CD4-positive, alpha-beta T cell treated with Interferon gamma for 1 hour (primary cell): ENCODE measurements around the gene CD38.
"Not testable (repeated sequence)": the region's sequence is repeated elsewhere in the genome, so short reads cannot be mapped to it uniquely, and the experiment has no call there.

Experiments
- DNase-seq: peaks from one replicate; pipeline ENCODE4 v3.0.0-alpha.2; 2020

Gene CD38

DNA sequence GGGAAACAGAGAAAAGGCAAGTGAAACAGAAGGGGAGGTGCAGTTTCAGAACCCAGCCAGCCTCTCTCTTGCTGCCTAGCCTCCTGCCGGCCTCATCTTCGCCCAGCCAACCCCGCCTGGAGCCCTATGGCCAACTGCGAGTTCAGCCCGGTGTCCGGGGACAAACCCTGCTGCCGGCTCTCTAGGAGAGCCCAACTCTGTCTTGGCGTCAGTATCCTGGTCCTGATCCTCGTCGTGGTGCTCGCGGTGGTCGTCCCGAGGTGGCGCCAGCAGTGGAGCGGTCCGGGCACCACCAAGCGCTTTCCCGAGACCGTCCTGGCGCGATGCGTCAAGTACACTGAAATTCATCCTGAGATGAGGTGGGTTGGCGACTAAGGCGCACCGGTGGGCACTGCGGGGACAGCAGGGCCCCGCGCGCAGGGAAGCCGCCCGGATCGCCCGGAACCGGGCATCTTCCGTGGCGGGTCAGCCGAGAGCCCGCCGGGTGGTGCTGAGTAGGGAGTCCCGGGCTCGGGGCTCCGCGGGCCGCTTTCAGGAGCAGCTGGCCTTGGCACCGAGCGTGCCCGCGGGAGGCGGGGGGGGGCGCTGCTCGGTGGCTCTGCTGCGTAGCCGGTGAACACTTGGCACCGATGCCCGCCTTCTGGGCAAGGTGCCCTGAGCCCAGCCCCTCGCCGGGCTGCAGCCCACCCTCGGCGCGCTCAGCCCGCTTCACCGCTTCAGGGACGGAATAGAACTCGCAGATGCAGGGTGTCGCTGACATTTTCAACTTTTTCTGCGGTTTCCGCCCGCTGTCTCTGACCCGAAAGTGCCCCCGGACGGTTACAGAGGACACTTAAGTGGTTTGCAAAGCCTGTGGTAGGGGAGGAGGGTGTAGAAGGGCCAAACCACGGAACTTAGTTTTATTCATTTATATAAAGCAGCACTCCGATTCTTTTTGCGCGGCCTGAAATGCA lies at the start of gene CD38:
TSS of gene CD38 (plus strand) at position 40 of the 953 bp plus-strand sequence. CDS start at position 127, 87 bp downstream.
- DNase-seq = peak; percentile 50

DNA sequence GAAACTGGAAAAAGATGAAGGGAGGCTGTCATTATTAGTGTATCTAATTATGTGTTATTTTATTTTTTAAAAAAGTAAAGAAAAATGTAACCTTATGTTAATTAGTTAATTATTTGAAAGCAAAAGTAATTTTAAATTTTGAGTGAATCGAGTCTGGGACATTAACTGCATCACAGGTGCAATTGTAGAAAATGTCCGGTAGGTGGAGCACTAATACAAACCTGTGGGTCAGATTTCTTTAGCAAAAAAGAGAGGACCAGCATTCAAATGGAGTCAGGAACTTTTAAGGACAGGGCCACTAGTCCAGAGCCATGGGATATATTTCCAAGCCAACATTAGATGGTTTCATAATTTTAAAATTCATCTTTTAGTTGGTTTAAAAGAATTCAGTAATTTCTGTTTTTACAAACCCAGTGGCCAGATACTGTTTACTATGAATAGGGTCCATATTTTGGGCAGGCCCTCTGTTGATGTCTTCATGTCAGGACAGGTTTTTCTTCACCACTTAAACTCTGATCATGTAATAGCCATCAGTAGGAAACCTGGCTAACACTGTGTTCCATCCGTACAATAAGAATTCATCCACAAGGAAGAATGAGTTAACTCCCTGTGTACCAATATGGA lies 48.1 kb upstream of the CD38 start:
- peak; percentile 18 for DNase-seq

DNA sequence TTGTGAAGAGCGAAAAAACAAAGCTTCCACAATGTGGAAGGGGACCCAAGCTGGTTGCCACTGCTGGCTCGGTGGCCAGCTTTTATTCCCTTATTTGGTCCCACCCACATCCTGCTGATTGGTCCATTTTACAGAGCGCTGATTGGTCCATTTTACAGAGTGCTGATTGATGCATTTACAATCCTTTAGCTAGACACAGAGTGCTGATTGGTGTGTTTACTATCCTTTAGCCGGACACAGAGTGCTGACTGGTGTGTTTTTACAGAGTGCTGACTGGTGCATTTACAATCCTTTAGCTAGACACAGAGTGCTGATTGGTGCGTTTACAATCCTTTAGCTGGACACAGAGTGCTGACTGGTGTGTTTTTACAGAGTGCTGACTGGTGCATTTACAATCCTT lies 45.1 kb upstream of the CD38 start:
- not testable (repeated sequence) for DNase-seq

DNA sequence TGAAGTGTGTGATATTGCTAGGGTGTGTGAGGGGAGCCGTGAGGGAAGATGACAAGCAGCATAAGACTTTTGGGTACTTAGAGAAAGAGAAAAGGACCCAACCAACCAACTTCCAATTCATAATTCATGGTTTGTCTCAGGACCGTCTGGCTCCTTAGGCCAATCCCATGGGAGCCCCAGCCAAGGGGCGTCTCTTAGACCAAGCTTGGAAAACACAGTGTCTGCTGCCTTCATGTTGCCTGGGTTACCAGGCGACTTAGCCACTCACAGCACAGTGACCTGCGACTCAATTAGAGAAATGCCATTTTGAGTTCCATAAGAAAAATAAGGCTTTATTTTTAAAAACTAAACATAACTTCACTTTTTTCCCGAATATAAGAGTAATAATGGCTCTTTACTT lies 42.6 kb upstream of the CD38 start:
- DNase-seq = no peak

DNA sequence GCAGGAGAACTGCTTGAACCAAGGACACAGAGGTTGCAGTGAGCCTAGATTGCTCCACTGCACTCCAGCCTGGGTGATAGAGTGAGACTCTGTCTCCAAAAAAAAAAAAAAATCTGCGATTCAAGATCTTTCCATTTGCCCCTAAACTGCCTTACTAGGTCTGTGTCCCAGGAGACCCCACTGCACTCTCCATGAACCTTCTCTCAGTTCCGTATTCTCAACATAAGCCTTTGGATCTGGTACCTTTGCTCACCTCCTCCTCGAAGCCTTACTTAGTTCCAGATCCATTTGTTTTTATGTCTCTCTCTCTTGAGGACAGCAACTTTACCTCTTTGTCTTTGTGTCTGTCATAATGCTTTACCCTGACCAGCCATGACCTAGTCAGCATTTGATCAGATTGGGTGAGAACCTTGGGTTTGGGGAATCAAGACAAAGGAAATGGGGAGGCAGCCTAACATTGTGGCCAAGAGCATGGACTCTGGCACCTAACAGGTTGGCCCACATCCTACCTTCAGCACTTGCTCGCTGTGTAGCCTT lies 41.5 kb upstream of the CD38 start:
- no peak for DNase-seq

DNA sequence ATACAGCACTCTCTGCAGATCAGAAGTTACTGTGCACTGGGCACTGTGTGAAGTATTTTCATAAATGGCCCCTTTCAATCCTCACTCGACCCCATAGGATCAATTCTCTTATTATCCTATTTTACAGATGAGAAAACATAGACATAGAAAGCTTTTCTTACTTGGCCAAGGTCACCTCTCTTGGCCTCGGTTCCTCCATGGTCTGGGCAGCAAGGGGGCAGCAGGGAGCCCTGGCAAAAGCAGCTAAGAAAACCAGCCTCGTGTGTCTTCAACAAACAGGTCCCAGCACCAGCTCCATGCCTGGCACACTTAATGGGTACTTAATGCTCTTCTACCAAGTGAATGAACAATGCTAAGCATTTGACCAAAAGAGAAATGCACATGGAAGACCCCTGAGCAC lies 40.9 kb upstream of the CD38 start:
- DNase-seq = no peak

DNA sequence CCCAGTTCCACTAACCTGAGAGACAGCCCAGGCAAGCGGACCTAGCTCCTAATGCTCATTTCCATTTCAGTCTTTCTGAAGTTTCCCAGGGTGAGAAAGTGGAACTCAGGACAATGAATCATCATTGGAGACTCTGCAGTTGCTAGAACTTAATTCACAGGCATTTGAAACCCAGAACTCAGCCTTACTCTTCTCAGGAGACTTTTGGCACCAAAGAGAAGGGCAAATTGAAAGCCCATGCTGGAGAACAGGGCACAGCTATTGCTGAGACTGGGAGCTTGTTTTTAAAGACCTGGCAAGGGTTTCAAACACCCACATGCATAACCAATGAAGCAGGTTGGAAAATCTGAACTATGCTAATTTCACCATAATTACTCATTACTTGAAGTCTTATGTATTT lies 39.3 kb upstream of the CD38 start:
- no peak for DNase-seq

DNA sequence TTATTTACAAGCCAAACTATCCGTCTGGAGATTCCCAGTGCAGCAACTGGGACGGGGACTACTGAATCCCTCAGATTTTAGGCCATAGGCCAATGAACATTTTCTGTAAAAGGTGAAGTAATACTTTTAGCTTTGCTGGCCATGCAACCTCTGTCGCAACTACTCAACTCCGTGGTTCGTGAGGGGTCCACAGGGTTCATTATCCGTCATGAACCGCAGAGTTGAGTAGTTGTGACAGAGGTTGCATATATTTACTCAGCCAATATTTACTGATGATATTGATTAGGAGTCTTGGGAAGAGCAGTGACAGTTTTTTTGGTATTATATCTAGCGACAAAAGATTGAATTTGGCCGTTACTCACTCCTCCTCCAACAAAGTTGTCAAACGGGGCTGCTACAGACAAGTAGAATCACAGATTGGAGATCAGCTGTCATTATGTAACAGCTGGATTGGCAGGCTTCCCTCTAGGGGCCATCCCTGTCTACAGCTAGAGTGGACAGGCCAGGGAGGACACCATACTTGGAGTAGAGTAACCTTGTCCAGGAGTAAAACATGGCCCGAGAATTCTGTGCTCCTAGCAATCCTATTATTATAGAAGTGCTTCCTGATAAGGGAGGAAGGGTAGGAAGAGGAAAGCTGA lies 37.2 kb upstream of the CD38 start:
- DNase-seq = no peak

DNA sequence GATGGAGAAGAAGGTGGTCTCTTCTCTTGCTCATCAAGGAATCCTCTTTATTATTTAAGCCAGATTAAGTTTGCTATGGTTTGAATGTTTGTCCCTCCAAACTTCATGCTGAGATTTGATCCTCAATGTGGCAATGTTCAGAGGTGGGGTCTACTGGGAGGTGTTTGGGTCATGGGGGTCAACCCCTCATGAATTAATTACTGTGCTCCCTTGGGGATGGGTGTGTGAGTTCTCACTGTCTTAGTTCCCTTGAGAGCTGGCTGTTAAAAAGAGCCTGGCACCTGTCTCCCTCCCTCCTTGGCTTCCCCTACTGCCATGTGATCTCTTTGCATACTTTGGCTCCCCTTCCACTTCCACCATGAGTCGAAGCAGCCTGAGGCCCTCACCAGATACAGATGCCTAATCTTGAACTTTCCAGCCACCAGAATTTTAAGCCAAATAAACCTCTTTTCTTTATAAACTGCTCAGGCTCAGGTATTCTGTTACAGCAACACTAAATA lies 36.0 kb upstream of the CD38 start:
- DNase-seq = no peak

DNA sequence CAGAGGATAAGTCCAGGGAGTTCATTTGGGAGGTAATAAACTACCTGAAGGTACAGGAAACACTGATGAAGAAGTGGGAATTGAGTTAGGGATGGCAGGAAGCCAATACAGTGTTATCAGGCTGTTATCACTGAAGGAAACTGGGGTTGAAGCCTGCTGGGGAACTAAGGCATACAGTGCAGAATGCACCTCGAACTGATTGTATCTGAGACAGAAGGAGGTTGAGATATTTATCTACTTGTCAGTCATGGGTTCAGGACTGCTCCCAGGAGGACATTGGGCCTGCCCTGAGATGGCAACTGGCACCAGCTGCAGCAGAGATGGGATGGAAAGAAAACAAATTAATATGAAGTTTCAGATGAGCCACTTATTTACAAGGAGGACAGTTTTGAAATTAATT lies 35.5 kb upstream of the CD38 start:
- no peak for DNase-seq

DNA sequence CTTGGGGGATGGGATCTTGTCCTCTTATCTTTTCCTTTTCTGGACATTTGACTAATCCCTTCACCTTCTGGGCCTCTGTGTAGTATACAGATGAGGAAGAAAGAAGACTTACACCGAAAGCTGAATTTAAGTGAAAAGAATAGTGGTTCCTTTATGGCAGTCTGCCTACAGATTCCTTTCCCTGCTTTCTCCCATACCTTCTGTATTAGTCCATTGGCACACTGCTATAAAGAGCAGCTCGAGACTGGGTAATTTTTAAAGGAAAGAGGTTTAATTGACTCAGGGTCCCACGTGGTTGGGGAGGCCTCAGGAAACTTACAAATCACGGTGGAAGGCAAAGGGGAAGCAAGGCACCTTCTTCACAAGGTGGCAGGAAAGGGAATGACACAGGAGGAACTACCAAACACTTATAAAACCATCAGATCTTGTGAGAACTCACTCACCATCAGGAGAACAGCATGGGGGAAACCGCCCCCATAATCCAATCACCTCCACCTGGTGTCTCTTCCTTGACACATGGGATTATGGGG lies 34.0 kb upstream of the CD38 start:
- no peak for DNase-seq

DNA sequence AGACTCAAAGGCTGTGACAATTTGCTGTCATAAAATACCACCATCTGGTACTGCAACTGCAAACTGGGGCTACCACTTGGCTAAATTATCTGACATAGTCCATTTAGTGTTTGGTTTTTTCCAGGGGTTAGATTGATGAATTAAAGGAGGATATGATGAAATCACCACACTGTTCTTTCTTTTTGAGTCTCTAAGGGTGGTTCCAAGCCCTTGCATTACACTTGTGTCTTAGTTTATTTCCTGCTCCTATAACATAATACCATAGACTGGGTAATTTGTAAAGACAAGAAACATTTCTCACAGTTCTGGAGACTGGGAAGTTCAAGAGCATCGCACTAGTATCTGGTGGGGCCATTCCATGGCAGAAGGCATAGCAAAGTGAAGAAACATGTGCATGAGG lies 32.0 kb upstream of the CD38 start:
- no peak for DNase-seq

DNA sequence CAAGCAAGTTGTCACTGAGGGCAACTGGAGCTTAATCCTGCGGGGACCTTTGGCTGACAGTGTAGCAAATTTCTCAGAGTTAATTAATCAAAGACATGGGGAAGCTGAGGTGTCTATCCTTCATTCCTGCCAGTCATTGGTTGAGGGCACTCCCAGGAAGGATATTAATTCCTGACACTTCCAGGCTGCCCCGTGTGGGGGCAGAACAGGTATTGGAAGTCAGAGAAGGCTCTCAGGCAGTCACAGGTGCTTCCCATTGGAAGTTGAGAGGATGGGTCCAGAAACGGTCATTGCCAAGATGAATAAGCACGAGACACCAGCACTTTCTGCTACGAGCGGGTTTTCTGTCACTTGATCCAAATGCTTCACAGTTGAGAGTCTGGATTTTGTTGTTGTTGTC lies 29.1 kb upstream of the CD38 start:
- DNase-seq = no peak

DNA sequence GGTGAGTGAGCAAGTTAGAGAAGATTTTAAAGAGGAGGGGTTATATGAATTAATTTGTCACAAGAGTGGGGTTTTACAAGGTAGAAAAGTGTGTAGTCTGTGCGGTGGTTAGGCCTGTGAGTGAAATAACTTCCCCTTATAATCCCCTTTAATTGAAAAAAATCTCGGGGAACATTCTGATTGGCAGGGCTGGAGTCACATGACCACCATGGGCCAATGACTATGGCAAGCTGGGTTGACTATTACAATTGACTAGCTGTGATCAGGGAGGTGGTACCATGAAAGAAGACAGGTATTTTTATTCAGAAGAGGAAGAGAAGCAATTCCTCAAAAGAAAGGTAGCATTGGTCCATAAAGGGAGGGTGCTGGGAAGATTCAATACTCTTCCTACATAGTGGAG lies 27.0 kb upstream of the CD38 start:
- no peak for DNase-seq

DNA sequence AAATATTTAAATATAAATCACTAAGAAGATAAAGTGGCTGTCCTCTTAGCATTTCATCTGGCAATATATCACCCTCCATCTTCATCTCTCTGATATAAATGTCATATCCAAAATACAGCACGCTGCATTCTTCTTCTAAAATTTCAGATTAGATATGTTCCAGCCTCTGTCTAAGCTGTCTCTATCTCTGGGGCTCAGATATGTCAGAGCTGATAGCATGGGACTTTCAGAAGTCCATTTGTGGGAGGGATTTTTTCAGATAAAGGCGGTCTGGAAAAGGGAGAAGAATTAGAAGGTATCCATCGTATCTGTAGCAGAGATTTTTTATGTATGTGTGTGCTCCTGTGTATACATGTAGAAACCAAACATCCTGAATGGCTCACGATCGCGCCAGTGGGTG lies 25.0 kb upstream of the CD38 start:
- DNase-seq = no peak

DNA sequence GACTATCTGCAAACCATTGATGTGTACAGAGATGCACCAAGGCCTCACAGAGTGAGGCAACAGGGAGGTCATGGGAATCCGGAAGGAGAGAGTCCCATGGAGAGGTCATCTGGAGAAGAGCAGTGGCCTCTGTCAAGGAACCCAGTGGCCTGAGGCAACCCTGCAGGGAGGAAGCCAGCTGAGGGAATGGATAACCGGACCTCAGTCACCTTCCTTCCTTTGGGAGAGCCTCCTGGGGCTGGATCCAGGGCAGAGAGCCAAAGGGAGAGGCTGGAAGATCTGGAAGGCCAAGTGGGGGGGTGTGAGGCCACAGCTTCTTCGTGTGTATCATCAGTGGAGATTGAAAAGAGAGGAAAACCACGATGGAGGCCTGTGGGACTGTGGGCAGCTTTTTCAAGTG lies 24.3 kb upstream of the CD38 start:
- no peak for DNase-seq

DNA sequence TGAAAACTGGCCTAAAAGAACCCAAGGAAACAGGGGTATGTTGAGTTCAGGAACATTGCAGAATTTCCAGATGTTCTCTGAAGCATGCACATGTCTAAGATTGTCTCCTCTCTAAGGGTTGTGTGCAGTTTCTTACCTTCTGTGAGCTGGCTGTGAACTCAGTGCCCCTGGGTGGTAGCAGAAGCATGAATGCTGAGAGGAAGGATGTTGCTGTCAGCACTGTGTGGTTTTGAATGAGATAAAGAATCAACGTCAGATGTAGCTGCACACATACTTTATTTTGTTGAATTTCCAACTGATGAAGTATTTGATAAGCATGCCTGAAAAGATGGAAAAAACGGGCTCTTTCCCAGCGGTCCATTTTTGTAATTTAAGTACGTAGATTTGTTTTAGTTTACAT lies 23.8 kb upstream of the CD38 start:
- peak; percentile 43 for DNase-seq

DNA sequence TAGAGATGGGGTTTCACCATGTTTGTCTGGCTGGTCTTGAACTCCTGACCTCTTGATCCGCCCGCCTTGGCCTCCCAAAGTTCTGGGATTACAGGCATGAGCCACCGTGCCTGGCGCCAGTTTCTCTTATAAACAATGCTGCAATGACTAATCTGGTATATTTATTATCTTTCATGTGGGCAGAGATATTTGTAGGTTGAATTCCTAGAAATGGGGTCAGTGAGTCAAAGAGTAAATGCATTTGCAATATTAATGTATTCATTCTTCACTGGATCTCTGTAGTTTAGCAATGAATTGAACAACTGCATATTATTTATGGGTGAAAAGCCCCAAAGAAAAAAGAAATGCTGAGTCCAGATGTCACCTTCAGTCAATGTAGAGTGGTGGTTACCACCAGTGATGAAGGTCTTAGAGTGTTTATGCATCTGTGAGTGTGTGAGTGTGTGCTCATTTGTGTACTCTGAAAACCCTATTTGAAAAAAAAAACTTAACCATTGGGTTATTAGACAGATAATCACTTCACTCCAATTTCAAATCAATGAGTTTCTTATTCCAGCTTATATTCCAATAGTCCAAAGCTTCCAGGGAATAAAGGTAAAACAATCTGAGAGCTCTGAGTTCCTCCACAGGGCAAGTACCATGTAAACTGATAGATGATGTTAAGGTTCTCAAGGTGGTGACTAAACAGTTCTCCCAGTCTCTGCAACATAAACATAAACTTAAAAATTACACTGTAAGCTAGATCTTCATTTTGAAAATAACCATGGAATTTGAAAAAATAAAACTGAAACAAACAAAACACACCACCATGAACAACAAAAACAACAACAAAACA lies 22.6 kb upstream of the CD38 start:
- no peak for DNase-seq

DNA sequence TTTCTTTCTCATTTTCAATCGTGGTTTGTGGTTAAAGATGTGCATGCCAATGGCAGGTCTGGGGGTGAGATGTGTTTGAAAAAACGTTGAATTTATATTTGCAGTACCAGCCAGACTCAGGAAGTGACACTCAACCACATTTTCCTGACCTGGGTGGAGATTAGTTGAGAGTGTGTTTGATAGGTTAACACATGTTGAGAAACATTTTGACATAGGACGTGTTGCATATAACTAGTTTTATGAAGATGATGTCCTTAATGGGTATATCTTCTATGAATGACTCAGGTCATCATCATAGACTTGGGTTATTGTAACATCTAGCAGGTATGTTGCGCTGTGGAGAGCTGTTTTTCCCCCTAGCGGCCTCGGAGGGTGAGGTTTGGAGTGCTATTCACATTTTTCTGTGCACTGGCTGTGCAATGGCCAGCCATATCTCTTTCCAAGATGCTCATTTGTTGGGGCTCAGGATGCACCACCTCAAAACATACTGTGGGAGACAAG lies 21.7 kb upstream of the CD38 start:
- peak; percentile 64 for DNase-seq

DNA sequence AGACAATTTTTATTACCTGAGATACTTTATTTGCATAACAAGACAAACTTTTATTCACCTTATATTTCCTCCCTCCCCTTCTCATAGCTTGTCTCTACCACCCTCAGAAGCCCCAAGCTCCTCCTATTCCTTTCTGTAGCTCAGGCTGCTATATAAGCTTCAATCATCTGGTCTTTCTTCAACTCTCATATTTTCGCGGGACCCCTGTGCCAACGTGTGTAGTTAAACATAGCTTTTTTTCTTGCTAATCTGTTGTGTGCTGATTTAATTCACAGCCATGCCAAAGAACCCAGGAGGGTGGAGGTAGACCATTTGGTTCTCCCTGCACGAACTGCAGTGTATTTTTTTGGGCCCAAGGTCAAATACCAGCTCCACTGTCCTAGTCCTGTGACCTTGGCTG lies 21.1 kb upstream of the CD38 start:
- no peak for DNase-seq

DNA sequence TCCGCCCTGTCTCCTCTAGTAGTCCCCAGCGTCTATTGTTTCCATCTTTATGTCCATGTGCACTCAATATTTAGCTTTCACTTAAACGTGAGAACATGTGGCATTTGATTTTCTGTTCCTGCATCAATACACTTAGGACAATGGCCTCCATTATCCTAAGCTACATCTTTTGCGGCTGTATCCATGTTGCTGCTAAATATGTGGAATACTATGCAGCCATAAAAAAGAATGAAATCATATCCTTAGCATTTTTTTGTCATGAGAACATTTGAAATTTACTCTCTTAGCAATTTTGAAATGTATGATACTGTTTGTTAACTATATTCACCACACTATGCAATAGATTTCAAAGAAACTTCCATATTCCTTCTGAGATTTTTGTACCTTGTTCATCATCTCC lies 19.8 kb upstream of the CD38 start:
- DNase-seq = no peak

DNA sequence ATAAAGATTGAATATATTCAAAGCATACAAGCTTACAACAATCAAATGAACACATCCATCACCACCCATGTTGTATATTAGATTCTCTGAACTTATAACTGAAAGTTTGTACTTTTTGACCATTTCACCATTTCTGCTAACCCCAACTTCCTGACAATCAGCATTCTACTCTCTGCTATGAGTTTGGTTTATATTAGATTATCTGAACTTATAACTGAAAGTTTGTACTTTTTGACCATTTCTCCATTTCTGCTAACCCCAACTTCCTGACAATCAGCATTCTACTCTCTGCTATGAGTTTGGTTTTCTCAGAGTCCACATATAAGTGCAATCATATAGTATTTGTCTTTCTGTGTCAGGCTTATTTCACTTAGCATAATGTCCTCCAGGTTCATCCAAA lies 15.7 kb upstream of the CD38 start:
- DNase-seq = not testable (repeated sequence)
